Astrocyte of the spinal cord (primary cell): ENCODE results near the gene FUT1.
"Not testable (repeated sequence)": the region's sequence is repeated elsewhere in the genome, so short reads cannot be mapped to it uniquely, and the experiment has no call there.

Experiments
- DNase-seq: peaks from one replicate; pipeline ENCODE4 v3.0.0; 2011; ENCODE audit warnings: low read depth, low spot score
- H3K4me3 ChIP-seq: 2 replicates; pipeline ENCODE4 v1.5.1; 2011; ENCODE audit warnings: low read depth, mild to moderate bottlenecking, low read length, moderate library complexity
- CTCF ChIP-seq: IDR thresholded peaks from 2 replicates; pipeline ENCODE4 v1.5.1; 2012; ENCODE audit warnings: low read depth, mild to moderate bottlenecking, low read length, inconsistent platforms
- in situ Hi-C: cut with HindIII; loops from 2 replicates; pipeline ENCODE4 v1.10.0; 2017; ENCODE audit warnings: low sequenced_read_pairs

Gene FUT1

GRCh38 chr19:48795055-48795684 lies 42.7 kb upstream of the FUT1 start:
- H3K4me3 ChIP-seq, result peak overlapping the region; percentile 45
- in situ Hi-C loops, result no loop called here
- DNase-seq, result peak; percentile 94
- peak; percentile 95 for TF ChIP-seq CTCF

DNA sequence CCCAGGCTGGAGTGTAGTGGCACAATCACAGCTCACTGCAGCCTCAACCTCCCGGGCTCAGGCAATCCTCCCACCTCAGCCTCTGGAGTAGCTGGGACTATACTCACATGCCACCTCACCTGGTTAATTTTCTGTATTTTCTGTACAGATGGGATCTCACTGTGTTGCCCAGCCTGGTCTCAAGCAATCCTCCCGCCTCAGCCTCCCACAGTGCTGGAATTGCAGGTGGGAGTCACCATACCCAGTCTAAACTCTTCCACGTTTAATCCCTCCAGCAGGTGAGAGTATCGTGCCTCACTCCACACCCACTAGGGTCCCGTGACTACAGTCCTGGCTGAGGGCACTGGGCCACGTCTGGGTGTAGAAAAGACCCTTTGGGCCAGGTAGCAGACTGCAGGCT lies 41.9 kb upstream of the FUT1 start:
- TF ChIP-seq CTCF, result no peak
- H3K4me3 ChIP-seq, result no peak overlapping the region
- DNase-seq, result no peak
- in situ Hi-C loops, result no loop called here

- no peak for DNase-seq
- TF ChIP-seq CTCF, result no peak
- in situ Hi-C loops, result no loop called here
- H3K4me3 ChIP-seq, result no peak overlapping the region
Observed at GRCh38 chr19:48793271-48793670, 40.8 kb upstream of the FUT1 start.

- in situ Hi-C loops, DNase-seq, H3K4me3 ChIP-seq: not testable (repeated sequence)
Observed at GRCh38 chr19:48787331-48787730, 34.9 kb upstream of the FUT1 start.

DNA sequence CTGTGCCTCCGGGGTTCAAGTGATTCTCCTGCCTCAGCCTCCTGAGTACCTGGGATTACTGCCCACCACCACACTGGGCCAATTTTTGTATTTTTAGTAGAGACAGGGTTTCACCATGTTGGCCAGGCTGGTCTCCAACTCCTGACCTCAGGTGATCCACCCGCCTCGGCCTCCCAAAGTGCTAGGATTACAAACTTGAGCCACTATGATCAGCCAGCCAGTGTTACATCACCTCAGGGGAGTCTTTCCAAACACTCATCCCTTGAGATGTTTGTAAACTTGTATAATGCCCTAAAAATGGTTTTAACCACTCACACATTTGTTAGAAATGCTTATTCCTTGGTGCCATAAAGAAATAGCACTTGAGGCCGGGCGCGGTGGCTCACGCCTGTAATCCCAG lies 34.0 kb upstream of the FUT1 start:
- in situ Hi-C loops, DNase-seq, H3K4me3 ChIP-seq: not testable (repeated sequence)

- in situ Hi-C loops, result no loop called here
- TF ChIP-seq CTCF, result no peak
- no peak overlapping the region for H3K4me3 ChIP-seq
- no peak for DNase-seq
Observed at GRCh38 chr19:48784527-48784926, 32.1 kb upstream of the FUT1 start.

GRCh38 chr19:48780631-48781391 lies 28.4 kb upstream of the FUT1 start:
- no peak for TF ChIP-seq CTCF

More at GRCh38 chr19:48780631-48781391, 28.4 kb upstream of the FUT1 start:
- no peak for DNase-seq
- in situ Hi-C loops, result no loop called here
- no peak overlapping the region for H3K4me3 ChIP-seq
